NCI-H748 (cell line): ENCODE results near the gene IGSF22.
A peak's percentile ranks its signal among the peaks of the same experiment; 100 is the strongest.

ENCODE experiments used
- DNase-seq: peaks from one replicate; lab custom pipeline; 2025; ENCODE audit not compliant: unreplicated experiment; lab: John Stamatoyannopoulos, UW

IGSF22 gene

DNA sequence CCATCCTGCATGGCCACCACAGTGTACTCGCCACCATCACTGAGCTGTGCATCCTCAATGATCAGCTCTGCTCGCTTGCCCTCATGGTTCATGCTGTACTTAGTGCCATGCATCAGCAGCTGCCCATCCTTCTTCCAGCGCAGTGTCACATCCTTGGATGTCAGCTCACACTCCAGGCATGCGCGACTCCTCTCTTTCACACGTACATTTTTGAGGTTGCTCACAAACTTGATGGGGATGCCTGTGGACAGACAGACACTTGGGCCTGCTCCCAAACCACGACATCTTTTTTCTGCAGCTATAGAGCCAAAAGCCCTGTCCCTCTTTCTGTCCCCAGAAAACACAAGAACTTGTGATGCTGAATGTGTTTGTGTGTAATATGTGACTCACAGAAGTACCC is 10.5 kb downstream of the IGSF22 start:
- no peak for DNase-seq

DNA sequence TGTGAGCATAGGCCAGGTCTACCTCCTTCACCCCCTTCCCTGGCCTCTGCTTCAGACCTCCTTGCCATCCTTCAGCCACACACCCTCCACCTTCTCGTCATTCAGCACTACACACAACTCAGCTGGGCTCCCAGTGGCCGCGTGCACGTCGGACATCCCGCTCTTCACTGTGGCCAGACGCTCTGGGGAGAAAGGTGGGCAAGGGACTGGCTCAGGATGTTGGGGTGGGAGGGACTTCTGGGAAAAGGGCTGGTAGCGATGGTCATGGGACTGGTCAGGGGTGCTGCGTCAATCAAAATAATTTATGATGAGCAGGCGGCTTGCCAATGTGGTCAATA is 11.6 kb downstream of the IGSF22 start:
- DNase-seq: no peak

DNA sequence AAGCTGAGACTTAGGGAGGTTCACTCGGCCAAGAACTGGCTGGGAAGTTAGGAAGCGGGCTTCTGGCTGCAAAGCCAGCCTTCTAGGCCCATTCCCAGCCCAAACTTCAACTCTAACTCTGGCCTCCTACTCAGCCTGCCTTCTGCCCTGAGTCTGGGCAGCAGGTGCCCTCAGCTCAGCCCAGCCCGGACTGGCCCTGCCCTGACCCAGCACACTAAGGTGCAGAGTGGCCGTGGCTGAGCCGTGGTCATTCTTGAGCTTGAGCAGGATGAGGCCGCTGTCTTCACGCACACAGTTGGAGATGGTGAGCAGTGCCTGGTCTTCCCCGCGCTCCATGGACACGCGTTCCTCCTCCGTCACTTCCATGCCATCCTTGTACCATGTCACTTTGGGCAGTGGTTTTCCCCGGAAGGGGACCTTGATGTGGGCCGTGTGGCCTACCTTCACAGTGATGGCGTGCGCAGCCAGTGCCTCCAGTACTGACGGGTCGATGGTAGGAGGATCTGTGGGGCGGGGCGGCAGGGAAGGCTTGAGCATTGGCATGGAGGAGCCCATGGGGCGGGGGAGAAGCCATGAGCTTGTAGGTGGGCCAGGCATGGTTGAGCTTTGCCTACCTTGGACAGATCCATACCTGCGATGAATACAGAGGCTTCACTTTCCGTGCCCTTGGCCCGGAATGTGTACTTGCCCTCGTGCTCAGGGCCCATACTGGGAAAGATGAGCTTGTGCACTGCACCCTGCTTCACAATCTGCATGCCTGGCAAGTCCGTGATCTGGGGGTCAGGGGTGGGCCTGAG is 12.1 kb downstream of the IGSF22 start:
- no peak for DNase-seq

DNA sequence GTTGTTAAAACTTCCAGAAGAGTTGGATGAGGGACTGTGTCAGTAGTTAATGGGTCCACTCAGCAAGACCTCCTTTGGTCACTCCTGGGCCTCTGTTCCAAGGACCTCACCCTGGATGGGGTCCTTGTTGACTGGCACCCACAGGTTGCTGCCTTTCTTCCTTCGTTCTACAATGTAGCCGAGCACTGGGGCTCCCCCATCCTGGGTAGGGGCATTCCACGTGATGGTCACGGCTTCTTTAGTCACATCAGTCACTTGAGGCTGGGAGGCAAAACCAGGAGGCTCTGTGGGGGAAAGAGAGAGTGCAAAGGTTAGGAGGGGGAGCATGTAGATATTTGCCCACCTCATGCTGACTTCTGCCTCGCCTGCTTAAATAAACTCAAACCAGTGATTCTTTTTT is 15.4 kb downstream of the IGSF22 start:
- DNase-seq: no peak

DNA sequence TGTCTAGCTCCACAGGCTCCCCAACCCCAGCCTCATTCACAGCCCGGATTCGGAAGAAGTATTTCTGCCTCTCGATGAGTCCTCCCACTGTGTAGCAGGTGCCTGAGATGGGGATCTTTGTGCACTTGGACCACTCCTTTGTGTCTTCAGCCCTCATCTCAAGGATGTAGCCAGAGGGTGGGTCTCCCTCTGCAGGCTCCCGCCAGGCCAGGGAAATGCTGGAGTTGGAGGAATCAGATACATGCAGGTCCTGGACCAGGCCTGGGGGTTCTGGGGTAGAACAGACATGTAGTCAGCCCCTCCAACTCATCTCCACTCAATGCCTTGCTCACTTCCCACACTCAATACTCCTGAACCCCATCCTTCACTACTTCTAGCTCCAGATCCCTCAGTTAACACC is 16.6 kb downstream of the IGSF22 start:
- no peak for DNase-seq

DNA sequence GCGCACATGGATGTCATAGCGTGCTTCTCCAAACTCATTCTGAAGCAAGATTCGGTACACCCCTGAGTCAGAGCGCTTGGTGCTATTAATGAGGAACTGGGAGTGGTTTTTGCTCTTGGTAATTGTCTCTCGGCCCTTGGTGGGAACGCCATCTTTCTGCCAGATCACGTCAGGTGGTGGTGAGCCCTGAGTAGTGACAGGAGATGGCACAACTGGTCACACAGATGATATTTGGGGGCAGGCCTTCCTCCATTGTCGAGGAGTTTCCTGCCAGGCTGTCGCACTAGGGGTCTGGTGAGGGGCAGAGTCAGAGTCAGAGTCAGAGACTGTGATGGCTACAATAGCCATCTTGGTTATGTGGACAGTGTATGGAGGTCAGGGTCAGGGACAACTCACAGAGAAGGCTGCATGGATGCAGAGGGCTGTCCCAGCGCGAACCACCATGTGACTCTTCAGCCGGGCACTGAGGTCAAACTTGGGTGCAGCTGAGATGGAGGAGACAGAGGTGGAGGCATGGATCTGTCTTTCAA is 18.1 kb downstream of the IGSF22 start:
- DNase-seq: no peak

DNA sequence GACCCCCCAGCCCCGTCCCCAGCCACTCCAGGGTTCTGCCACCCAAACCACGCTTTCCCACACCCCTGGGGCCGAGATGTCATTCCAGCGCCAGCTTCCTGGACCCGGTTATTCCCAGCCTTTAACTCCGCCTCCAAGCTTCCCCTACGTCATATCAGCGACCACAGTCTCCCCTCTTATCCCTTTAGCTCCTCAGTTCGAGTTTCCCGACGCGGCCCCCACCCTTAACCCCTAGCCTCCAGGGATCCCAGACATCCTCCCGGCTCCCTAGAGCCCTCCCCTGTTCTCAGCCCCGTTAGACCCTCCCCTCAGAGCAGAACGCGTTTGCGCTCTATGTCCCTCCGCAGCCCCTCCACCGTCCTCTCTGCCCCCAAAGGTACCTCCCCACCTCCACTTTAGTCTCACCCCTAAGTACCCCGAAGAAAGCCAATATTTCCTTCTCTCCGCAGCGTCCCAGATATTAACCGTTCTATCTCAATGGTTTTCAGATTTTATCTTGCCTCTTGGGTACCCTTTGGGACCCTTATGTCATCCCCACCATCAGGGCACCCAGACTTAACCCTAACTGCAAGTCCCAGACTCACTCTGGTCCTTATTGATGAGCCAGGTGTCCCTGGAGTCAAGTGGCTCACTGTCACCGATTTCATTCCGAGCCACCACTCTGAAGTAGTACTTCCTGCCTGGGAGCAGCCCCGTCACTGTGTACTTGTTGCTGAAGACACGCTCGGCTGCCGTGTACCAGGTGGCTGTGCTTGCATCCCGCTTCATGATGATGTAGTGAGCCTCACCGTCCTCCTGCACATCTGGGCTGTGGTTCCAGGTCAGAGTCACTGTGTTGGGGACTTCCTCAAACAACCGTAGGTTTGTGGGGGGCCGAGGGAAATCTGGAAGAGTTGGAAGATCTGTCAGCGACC is 19.4 kb downstream of the IGSF22 start:
- peak; percentile 79 for DNase-seq

DNA sequence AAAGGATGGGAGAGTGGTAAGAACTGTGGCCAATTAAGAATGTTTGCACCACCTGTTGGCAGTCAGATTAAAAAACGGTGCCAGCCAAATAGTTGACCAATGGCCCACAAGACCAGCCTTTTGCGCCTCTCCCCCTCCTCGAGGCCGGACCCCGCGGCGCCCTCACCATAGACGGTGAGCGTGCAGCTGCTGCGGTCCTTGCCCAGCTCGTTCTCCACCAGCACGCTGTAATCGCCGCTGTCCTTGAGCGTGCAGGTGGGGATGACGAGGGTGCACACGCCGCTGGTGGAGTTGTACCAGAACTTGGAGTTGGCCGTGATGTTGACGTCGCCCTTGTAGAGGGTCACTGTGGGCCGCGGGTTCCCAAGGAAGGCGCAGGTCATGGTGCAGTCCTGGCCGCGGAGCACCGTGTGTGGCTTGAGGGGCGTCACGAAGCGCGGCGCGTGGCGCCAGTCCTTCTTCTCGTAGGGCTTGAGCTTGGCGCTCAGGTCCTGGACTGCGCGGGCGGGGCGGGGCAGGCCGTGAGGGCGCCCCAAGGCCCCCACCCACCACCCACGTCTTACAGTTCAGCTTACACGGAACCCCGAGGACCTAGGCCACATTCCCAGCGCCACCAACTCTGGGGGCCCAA is 20.2 kb downstream of the IGSF22 start:
- DNase-seq: peak; percentile 69

DNA sequence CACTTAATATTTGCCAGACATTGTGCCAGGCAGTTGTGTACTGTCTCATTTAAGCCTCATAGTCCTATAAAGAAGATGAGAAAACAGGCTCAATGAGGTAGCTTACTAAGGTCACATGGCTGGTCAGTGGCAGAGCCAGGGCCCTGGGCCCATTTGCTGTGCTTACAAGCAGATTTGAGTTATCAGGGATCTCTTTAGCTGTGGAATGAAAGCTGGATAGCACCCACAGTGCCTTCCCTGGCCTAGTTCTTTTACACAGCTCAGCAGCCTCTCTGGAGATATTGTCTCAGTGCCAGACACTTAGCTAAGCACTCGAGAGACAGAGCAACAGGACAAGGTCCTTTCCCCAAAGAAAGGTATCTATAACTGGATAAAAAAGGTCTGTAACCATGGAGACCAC is 21.3 kb downstream of the IGSF22 start:
- DNase-seq: no peak

DNA sequence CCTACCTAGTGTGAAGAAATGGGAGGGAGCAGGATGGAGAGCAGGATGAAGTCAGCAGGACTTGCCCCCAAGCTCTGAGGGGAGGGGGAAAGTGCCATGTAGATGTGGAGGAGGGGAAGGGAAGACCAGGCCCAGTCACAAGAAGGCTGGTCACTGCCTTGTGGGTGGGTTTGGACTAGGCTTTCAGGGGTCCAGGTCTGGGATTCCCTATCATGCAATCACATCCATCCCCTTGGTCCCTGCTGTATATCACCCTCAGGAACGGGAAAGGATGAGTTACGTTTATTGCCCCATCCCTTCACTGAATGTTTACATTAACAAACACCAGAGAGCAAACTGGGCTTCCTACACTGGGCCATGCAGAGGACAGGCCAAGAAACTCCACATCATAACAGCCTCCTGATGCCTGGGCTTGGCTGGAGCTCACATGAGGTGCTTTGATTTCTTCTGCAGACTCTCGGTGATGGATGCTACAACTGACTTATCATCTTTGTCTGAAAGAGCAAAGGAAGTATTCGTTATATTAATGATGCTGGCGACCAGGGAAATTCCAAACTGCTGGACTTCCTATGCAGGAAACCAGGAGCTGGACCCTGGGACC is 21.8 kb downstream of the IGSF22 start:
- no peak for DNase-seq

DNA sequence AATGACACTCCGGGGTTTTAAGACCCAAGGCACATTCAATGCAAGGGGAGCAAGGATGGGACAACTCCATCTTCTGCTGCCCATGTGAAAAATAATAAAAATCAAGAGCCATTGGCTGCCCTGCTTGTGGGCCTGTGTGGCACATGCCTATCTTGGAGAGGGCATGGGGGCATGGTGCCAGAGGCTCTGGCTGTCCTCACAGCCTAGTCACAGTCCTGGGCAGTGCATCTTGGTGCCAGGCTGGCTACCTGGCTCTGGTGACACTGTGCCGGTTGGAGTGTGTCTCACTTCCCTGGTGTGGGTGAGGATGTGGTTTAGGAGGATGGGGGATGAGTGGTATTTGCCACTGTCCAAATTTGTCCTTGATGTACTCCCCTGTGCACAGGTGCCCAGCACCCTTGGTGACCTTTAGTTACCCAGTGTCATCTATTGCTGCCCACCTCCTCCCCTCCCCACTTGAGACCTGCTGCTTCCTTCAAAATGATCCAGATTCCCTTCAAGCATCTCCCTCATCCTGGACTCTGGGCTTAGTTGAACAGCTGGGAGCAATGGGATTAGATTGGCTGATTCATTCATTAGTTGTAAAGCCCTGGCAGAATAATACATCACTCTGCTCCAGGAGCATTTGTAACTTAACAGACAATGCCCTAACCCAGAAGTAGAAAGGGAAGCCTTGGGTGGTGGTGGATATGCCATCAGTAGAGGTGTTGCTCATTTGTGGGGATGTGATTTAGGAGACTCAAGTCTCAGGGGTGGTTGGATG is 22.8 kb downstream of the IGSF22 start:
- no peak for DNase-seq

DNA sequence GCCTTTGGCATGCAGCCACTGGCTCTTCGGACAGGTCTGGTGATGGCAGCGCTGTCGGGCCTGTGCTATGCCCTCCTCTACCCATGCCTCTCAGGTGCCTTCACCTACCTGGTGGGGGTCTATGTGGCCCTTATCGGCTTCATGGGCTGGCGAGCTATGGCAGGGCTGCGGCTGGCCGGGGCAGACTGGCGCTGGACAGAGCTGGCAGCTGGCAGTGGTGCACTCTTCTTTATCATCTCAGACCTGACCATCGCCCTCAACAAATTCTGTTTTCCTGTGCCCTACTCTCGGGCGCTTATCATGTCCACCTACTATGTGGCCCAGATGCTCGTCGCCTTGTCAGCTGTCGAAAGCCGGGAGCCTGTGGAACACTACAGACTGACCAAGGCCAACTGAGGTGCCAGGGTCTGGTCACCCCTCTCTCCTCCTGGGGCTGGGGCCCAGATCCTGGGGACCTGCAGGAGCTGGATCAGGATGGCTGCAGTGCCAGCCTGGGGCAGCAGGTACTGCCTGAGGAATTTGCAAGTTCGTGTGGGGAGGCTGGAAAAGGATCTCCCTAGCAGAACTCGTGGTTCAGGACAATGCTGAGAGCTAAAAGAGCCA is 24.3 kb downstream of the IGSF22 start:
- DNase-seq: no peak

DNA sequence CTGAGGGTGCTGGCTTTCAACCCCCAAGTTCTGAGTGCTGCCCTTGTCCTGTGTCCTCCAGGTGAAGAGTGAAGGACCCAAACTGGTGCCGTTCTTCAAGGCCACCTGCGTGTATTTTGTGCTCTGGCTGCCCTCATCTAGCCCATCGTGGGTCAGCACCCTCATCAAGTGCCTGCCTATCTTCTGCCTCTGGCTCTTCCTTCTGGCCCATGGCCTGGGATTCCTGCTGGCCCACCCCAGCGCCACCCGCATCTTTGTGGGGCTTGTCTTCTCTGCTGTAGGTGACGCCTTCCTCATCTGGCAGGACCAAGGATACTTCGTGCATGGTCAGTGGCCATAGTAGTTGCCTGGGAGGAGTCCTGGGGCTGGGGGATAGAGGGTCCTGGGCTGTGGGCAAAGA is 25.1 kb downstream of the IGSF22 start:
- DNase-seq: no peak

DNA sequence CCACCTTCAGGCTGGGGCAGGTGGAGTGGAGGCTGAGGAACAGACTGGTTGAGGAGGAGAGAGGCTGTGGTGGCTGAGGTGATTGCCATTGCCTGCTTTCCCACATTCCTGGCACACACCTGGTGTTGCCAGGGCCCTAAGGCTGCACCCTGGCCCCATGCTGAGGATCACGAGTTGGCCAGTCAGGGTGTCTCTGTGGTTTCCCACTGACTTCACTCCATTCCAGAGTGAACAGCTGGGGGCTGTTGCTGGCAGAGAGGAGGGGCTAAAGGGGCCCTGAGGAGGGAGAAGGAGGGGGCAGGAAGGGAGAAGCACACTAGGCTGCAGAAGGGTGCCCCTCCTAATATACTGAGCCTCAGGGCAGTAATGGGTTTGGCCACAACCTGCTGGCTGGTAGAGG is 25.6 kb downstream of the IGSF22 start:
- no peak for DNase-seq

DNA sequence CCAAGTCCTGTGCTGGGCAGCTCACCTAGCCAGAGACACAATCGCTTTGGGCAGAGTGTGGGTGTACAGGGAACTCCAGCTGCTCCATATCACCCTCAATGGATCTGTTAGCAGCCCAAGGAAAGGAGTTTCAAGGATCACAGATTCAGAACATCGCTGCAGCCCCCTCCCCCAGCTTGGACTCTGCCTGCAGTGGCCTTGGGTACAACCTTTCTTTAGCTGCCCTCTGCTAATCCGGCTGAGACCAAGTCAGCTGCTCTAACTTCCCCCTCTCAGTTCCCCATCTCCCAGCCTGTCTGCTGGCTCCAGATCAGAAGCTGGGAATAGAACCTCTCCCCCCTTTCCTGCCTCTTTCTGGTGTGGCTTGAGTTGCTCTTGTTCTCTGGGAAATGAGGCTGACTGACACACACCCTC is 26.1 kb downstream of the IGSF22 start:
- no peak for DNase-seq

DNA sequence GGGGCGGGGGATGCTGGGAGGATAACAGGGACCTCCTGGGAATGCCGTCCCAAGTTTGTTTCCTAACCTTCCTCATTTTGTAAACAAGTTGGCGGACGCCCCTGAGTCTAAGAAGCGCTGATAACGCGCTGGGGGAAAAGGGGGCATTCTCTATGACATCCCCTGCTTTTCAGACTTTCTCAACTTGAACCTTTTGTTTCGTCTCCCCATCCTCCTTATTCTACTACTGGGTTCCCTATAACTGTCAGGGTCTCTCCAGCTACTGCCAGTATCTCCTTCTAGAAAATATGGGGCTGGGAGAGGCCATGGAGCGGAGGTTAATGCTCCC is 26.8 kb downstream of the IGSF22 start:
- DNase-seq: no peak

DNA sequence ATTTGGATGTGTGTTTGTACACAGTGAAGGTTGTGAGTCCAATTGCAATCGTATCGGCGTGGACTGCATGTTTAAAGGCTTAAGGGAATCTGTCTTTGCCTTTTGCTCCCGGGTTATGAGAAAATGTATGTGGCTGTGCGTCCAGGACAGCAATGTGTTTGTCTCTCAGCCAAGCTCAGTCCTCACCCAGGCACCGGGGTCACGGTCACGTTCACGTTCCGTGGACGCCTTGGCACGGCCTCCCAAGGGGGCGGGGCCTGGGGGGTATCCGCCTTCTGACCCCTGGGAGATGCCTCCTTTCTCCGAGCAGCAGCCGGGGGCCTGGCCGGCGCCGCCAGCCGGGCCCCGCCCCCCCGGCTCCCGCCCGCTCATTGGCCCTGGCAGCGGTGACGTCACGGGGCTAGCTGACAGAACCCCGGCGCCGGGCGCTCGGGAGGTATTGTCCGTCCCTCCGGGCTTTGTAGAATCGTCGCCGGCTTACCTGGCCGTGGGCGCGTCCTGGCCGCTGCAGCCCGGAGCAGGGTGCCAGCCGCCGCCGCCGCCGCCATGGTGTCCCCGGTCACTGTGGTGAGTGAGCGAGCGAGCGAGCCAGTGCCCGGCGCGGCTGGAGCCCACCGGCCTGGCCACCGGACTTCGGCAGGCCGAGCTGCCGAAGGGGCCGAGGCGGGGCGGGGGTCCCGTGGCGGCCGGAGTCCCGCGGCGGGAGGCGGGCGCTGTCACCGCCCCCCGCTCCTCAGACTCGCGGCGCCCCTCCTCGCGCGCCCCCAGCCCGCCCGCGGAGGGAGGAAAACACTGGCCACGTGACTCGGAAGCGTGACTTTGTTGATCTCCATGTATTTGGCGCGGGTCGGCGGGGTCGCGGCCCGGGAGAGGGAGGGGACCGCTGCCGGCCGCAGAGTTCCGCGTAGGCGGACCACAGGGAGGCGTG is 27.4 kb downstream of the IGSF22 start, which contains the start of gene TMEM86A:
TSS of gene TMEM86A (plus strand) at position 439 of the 928 bp plus-strand sequence. CDS start at position 547, 108 bp downstream.
- DNase-seq: peak; percentile 94

DNA sequence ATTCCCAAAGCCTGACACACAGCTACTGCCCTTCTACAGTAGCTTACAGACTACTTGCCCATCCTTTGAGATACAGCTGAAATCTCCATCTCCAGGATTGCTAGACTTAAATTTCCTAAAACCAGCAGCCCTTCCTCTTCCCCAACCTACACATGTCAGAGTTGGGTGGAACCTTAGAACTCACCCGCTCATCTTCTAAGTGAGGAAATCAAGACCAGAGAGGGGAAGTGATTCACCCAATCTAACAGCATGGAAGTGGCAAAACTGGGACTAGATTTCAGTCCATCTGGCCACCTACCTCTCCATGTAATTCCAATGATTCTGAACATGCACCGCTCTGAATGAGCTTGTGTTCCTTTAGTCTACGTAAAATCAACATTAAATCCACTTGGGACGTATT is 28.4 kb downstream of the IGSF22 start:
- no peak for DNase-seq

DNA sequence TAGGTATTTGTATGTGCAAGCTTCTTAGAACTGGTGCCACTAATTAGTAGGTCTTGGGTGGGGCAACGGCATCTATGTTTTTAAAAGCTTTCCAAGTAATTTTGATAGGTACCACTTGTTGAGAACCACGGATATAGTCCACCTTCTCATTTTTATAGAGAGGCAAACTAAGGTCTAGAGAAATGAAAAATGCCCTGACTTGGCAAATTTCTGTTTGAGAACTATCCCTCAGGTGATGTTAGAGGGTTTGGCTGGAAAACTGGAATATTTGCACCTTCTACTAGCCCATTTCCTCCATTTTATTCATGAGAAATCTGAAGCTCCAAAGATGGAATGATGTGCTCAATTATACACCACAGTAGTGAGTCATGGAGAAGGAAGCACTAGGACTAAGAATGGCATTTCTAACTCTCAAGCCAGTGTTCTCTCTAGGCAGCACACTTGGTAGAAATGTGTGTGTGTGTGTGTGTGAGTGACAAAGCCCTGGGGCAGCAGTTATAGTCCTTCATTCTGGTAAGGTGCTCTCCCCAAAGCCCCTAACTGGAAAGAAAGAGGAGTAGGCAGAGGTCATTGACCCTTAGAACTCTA is 29.3 kb downstream of the IGSF22 start:
- no peak for DNase-seq
